HUDEP-2 (cell line): ENCODE measurements around the gene HUNK.
"Not testable (repeated sequence)": the region's sequence is repeated elsewhere in the genome, so short reads cannot be mapped to it uniquely, and the experiment has no call there.

ENCODE experiments used
- DNase-seq, 76 experiments: peaks; one replicate each; lab custom pipeline; 2025; ENCODE audit not compliant: unreplicated experiment in 76 of 76; lab: John Stamatoyannopoulos, UW

HUNK gene

DNA sequence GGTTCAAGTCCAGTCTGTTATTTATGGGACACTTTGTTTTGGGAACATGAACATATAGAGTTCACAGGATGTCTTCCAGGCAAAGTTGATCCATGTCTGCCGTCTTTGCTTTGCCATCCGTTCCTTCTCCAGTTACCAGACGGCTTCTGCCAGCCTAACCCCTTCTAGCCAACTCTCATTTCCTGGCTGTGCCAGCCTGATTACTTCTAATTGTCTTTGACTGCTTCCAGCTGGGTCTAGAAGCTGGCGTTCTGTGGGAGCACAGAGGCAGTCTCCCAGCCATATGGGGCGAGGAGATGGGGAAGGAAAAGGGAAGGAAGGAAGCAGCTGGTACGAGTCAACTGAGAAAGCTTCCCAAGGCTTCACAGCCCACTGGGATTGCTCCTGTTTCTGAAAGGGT lies 3.1 kb upstream of the HUNK start:
- DNase-seq, result no peak

DNA sequence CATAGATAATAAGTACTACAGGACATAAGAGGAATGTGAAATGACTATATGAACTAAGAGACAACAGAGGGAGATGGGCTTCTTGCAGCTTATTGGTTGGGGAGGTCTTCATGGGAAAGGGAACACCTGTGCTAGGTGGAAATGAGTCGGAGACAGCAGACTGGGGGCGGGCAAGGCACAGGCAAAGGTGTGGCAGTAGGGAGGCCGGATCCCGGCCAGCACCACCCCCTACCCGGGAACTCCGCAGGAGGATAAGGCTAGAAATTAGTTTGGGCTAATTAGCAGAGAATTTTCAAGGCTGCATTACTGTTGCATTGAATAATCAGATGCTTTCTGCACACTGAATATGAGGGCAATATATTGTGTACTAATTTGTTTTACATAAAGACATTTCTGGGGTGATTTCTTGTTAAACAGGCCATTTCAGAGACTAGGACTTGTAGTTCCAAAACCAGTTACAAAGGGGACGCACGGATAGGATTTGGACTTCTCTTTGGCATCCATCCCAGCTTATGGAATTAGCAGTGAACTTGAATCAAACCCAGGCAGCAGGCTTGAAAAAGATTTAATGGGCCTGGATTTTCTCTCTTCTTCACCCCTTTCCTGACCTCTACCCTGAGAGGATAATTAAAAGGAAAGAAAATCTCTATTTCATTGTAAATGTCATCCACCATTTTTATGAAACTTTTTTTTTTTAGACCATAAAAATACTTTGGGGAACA lies 2.2 kb upstream of the HUNK start:
- no peak for DNase-seq

DNA sequence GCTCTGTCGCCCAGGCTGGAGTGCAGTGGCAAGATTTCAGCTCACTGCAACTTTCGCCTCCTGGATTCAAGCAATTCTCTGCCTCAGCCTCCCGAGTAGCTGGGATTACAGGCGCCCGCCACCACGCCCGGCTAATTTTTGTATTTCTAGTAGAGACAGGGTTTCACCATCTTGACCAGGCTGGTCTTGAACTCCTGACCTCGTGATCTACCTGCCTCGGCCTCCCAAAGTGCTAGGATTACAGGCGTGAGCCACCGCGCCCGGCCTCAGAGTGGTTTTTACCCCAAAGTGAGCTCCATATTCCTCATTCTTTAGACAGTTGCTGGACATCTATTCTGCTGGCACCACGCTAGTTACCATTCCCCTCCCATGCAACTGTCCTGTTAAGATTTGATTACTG lies 1.4 kb upstream of the HUNK start:
- DNase-seq, result not testable (repeated sequence)

DNA sequence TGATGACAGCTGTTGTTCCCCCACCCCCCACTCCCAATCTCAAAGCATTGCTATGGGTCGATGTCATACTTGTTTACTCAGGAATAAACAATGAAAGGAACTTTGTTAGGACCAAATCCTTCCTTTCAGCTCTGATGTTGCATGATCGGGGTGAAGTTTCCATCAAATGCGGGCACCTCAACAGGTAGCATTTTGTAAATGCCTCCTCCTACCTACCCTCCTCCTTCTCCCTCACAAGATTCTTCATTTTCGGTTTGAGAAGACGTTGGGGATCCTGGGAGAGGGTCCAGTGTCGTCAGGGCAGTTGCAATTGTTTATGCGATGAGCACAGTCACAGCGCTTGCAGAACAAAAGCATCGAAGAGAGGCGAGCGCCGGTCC lies 758 bp upstream of the HUNK start:
- no peak for DNase-seq

DNA sequence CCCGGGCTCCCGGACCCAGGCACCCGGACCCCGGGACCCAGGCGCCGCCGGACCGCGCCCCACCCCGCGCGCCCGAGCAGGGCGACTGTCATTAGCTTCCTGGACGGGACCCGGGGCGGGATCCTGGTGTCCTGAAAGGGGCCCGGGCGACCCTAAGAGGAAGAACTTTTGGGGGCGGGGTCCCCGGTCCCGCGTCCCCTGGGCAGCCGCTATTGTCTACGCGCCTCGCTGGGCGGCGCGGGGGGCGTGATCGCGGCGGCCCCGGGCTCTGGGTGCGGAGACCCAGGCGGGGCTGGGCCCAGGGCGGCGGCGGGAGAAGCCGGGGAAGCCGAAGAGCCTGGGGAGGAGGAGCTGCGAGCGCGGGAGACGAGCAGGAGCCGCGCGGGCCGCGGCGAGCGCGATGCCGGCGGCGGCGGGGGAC lies 465 bp downstream of the HUNK start:
- DNase-seq, result peak in 13 of 76 experiments; percentile 15 to 54 (median 35)

DNA sequence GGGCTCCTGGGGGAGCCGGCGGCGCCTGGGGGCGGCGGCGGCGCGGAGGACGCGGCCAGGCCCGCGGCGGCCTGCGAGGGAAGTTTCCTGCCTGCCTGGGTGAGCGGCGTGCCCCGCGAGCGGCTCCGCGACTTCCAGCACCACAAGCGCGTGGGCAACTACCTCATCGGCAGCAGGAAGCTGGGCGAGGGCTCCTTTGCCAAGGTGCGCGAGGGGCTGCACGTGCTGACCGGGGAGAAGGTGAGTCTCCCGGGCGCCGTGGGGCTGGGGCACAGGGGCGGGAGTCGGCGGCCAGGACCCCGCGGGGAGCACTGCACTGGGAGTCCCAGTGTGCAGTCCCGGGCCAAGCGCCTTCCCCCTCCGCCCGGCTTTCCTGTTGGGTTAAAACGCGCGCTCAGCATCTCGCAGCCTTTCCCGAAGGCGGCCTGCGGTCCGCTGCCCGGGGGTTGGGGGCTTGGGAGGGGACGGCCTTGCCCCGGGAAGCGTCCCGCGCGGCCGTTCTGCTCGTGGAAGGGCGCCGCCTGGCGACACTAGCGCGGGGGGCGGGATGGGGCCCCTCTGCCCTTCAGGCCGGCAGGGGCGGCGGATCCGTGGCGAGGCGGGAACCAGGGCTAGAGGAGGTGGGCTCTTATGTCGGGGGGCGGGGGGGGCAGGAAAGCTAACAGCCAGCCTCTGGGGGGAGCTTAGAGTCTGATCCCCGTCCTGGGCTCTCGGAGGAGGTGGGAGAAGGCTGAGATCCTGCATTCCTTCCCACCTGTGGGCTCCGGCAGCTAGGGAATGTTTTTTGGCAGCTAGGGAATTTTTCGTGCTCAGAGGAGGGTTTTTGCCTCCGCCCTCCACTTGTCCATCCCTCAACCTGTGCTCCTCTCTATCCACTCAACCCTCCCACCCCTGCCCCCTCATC lies 1.1 kb downstream of the HUNK start:
- peak in 47 of 76 experiments; percentile 18 to 91 (median 50) for DNase-seq

DNA sequence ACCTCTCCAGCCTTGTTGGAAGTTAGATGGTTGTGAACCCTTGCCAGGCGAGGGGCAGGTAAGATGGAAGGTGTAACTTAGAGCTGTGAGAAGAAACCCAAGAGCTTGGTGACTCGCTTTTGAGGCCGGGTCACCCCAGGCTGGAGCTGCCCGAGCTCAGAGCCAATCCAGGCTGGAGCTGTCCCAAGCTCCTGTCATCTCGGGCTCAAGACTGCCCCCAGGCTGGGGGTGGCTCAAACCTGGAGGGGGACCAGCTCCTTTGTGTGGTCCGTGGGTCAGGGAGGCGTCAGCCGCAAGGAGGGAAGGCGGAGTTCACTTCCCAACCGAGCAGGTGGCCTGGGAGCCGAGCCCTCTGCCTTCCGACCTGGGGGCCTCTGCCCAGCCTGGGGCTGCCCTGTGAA lies 2.0 kb downstream of the HUNK start:
- no peak for DNase-seq

DNA sequence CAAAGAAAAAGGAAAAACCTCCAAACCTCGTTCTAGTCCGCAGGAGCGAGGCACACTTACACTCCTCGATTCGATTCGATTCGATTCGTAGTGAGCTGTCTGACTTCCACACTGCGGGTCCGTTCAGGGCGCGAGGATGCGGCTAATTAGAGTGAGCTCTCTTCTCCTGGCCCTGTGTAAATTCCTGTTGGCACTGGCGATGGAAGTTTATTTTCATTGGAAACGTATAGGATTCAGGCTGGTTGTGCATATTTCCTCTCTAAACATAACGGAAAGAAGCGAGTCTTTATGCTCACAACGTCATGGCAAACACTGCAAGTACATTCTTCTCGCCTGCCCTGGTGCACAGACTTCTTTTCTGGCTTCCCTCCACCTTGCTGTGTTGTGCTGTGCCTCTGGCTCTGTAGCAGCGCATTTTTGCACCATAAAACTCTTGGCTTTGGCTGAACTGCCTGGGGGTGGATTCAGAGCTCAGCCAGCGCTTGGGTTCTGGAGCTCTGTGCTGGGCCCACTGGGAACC lies 2.7 kb downstream of the HUNK start:
- DNase-seq, result no peak

DNA sequence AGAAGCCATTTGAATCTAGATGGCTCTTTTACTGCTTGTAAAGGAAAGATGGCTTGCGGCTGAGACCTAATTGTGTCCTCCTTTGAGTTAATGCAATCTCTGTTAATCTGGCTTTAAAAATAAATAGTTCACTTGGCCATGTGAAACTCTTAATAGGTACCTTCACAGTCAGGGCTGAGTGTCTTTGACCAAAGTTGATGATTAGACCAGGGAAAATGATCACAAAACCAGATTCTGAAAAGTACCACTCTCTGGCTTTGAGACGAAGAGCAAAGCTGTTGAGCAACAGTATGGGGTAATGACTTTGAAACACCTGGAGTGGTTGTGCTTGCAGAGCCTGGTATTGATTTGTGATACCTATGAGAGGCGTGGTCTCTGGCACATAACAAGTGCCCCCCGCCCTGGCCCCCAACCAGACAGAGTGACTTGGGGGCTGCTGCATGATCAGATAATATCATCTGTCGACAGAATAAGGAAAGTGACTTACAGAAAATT lies 4.7 kb downstream of the HUNK start:
- no peak for DNase-seq

DNA sequence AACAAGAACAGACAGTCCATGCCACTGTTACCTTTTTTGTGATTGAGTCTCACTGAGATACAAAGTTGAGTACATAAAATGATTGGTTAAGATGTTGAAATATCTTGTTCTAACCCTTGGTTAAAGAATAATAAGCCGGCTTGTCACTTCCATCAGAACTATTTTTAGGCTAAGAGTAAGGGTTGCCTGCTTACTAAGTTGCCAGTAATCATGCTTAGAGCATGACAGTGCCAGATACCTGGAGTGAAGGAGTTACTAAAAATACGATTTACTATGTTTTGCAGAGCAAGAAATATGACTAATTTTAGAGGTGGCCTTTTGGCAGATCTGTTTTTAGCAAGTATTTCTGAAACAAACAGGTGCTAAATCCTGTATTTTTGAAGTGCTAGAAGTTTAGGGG lies 6.0 kb downstream of the HUNK start:
- no peak for DNase-seq

DNA sequence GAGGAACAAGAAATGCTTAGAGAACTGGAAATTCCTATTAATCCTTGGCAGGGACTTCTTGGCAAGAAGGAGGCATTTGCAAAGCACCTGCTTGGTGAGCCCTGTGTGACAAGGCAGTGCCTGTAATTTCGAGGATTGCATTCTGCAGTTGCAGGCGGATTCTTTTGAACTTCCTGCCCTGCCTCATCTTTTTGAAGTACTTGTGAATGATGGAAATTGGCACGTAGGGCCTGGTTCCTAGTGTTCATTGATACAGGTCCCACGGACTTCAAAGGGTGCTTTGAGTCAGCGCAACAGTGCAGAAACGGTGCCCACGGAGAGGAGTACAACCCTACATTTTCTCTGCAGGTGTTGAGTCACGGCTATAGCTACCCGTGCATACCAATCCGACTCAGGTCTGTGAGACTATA lies 6.4 kb downstream of the HUNK start:
- no peak for DNase-seq

DNA sequence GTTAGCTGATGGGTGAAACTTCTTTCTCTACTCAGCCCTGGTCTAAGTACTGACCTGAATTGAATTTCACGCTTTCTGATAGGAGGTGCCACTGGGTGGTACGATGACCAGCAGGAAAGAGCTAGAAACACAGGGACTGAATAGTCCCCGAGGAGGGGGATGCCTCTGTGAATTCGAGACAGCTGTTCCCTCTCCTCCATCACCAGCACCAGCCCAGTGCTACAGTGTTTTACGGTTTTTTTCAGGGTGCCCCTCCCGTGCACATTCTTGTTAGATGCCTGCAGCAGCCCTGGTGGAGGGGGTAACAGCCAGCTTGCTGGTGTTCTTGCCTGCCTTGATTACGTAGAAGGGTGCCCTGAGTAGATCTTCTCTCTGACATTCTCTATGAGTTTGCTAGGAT lies 7.1 kb downstream of the HUNK start:
- no peak for DNase-seq

DNA sequence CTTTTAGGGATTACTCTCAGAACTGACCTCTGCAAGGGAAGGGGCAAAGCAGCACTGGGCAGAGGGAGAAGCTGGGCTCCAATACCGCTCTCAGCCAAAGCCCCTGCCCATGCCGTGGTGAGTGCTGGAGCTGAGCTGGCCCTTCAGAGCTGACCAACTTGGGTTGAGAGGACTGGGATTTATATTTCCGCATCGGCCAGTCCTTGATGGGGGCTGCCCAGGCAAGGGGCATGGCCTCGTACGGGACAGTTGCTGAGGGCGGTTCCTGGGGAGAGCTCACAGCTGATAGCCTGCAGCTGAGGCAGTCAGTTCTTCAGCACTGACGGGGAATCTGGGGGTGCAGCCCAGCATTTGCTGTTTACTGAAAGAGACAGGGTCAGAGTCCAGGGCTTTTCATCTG lies 8.0 kb downstream of the HUNK start:
- DNase-seq, result no peak

DNA sequence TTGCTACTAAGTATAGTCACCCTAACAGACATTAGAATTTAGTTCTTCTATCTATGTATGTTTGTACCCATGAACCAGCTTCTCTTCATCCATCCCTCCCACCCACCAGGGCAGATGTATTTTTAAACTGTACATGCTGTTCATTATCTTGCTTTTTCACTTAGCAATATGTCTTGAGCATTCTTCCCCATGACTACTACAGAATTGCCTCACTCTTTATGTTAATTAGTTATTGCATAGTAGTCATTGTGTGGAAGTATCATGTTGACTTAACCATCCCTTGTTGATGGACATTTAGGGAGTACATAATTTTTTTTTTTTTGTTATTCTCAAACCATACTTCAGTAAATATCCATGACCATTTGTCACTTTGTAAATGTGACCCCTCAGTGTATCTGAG lies 9.9 kb downstream of the HUNK start:
- DNase-seq, result no peak

DNA sequence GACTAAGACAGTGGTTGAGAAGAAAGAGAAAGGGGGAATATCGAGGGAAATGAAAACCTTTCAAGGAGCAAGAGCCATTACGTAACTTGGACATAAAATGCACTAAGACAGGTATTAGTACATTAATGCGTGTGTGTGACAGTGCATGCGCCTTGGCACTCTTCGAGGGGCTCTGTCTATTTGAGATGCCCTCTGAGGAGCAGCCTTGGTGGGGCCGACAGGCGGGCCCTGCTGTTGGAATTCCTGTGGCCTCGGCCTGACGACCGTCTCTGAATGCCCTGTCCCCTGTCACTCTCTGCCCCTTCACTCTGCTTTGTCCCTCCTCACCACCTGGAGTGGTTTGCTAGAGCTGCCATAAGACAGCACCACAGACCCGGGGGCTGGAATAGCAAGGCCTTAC lies 12.3 kb downstream of the HUNK start:
- no peak for DNase-seq

DNA sequence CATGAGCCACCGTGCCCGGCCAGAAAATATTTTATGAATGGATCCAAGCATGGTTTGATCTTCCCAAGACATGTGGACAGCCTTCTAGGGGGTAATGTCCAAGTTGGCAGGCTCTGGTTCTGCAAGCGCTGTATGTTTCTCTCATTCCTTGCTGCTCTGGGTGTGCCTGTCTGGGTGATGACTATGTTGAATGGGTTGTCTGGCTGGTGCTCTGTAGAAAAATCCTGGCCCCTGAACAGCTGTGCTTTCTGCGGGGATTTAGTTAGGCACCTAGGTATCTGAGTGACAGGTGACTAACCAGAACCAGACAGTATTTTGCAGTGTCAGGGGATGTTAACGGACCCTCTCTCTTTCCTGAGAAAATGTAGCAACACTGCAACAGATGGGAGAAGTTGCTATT lies 14.1 kb downstream of the HUNK start:
- DNase-seq, result no peak

DNA sequence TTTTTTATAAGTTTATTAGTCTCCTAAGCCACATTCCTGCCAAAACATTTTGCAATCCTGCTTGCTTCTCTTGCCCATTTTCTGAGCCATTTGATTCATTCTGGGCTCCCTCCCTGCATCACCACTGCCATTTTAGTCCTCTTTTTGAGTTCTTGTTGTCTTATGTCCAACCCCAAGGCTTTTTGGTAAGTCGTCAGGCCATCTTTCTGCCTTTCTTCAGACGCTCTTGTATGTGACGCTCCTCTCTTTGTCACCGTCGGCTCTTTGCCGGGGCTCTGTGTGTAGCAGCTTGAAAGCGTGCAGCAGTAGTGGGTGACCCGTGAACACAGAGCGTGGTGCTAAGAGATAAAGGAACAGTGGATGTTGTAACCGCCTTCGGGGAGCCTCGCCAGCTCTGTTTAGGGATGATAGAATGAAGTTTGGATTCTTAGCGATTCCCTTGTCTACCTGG lies 14.6 kb downstream of the HUNK start:
- DNase-seq, result peak in 2 of 76 experiments; percentile 22 to 61

DNA sequence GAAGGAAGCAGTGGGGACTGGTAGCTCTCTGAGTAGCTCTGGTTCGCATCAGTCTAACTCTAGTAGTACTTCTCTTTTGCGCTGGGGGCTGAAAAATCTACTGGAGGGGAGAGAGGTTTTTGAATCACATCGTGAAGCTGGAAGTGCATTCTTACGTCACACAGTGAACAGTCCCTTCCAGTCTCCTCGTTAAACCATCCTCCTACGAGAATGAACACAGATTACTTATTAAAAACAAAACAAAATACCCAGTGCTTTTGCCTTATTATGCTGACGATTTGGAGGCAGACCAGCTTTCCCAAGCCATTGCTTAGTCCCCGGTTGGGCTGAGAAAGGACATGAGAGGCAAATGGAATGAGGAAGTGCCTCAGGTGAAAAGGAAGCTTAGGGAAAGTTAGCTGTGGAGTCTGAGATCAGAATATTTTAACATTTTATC lies 16.1 kb downstream of the HUNK start:
- DNase-seq, result no peak

DNA sequence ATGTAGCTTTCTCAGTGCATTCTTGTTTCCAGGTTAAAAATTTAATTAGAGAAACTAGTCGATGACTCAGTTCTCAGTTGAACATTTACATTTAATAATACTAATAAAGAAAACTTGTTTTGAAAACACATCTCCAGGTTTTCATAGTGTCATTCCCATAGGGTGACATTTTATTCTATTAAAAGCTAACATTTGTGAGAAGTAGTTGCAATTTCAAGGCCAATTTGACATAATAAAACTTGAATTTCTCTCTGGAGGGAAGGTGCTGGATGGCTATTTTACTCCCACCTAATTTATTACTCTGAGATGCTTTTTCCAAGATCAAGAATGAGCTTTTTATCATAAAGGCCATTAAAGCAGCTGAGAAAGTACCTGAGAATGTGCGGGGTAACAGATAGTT lies 16.6 kb downstream of the HUNK start:
- DNase-seq, result no peak

DNA sequence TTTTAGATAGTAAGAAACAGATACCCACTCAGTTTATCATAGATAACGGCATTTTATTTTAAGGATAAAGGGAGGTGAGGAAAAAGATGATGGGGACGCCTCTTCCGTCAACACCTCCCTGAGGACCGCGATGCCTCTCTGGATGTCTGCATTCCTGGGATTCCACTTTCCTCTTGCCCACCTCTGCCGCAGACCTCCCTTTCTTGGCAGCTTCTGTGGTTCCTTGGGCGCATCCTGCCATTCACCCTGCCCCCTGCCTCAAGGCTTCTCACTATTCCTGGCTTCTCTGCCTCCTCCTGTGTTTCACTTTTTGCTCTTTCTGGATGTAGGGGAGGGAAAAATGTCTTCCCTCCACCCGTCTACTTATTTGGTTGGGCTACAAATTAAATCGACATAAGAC lies 19.9 kb downstream of the HUNK start:
- no peak for DNase-seq

DNA sequence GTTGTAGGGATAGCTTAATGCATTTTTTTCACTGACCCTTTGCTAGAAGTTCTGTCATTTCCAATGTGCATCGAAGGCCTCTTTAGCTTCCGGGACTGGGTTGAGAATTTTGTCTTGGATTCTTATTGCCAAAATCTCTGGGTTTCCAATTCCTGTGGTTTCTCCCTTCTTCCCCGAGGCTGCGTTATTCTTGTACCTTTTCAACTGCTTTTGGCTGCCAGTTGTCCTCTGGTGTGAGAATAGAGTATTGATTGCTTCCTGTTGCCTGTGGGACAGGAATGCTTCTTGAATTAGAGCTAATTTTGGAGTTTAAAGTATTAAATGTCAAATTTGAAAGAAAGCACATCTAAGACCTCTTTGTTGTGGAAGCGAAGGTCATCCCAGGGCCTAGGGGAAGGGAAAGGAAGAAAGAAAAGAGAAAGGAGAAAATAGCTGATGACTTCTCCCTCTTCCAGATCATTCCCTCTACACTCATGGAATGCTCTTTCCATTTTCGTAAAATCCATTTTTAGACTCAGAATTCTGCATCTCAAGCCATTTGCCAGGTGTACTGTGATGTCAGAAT lies 21.1 kb downstream of the HUNK start:
- DNase-seq, result no peak
